HCT116 (cell line): ENCODE data around the gene TEAD1. TPM values are rescaled to one million over a fixed set of nuclear protein-coding genes. Genes with fewer than 3 reads are reported as not detected.

Experiments used
- ATAC-seq: fragments of 200-7000 bp; cut with Tn5 transposase; 2 replicates; pipeline ENCODE4 v1.9.1; 2020; ENCODE audit warnings: mild to moderate bottlenecking, moderate library complexity
- BruUV-seq: library from RNA; stranded (reverse); fragments of 400-500 nt; replicated peaks from 2 replicates; lab custom pipeline; 2021; lab: Mats Ljungman, UMichigan
- CTCF ChIA-PET: fragments of 300-600 bp; sonication (Branson Sonifier 250); formaldehyde crosslinking; loops from one replicate; lab custom pipeline; 2021; ENCODE audit warnings: antibody characterized with exemption; lab: Charles Lee
- POLR2A ChIA-PET: fragments of 300-600, 350-600 bp; sonication (Branson Sonifier 250); formaldehyde crosslinking; loops from one replicate; lab custom pipeline; 2021; ENCODE audit warnings: antibody characterized with exemption; lab: Charles Lee
- RAD21 ChIA-PET, 2 experiments: fragments of 300-600 bp; sonication (Branson Sonifier 250); formaldehyde crosslinking; loops; one replicate each; lab custom pipeline; 2023; ENCODE audit warnings: low total read pairs in 2 of 2; ENCODE audit not compliant: uncharacterized antibody in 2 of 2, unreplicated experiment in 2 of 2, low non-redundant PET in 1 of 2; lab: Charles Lee
- DNase-seq: peaks from one replicate; pipeline ENCODE4 v3.0.0-alpha.2; 2010; ENCODE audit warnings: low read depth, low spot score
- H2AFZ ChIP-seq: fragments of 200-600 bp; shearing (Covaris generic), sonication (generic); 2 replicates; pipeline ENCODE4 v1.6.1; 2017; ENCODE audit warnings: low read depth, mixed run types, mixed read lengths, antibody characterized with exemption, low read length; ENCODE audit not compliant: poor library complexity, severe bottlenecking
- H3K27ac ChIP-seq: 2 replicates; pipeline ENCODE4 v1.5.1; 2012; ENCODE audit warnings: low read depth, low read length
- H3K27me3 ChIP-seq: fragments of 200-600 bp; sonication (generic); 2 replicates; pipeline ENCODE4 v1.6.1; 2016; ENCODE audit warnings: mixed run types, low read length, mixed read lengths; ENCODE audit not compliant: insufficient read depth
- H3K36me3 ChIP-seq, 2 experiments: fragments of 200-500 bp in 1 of 2; fragments of 200-600 bp in 1 of 2; sonication (Bioruptor generic) in 1 of 2; sonication (generic) in 1 of 2; 2 replicates each; pipeline versions ENCODE4 v1.5.1 to v1.6.1; 2014 to 2016; ENCODE audit warnings: low read length in 2 of 2, inconsistent platforms in 1 of 2, mixed read lengths in 1 of 2, mixed run types in 1 of 2; ENCODE audit not compliant: insufficient read depth in 2 of 2, control insufficient read depth in 1 of 2
- H3K4me1 ChIP-seq, 2 experiments: fragments of 200-600 bp in 1 of 2; sonication (generic) in 1 of 2; 2 replicates each; pipeline versions ENCODE4 v1.5.1 to v1.6.1; 2012 to 2017; ENCODE audit warnings: low read length in 2 of 2, inconsistent platforms in 1 of 2, mild to moderate bottlenecking in 1 of 2, mixed read lengths in 1 of 2, mixed run types in 1 of 2, moderate library complexity in 1 of 2; ENCODE audit not compliant: insufficient read depth in 2 of 2, control insufficient read depth in 1 of 2
- H3K4me2 ChIP-seq: fragments of 200-600 bp; sonication (generic); 2 replicates; pipeline ENCODE4 v1.6.1; 2017; ENCODE audit warnings: mixed run types, low read length, mixed read lengths
- H3K4me3 ChIP-seq, 2 experiments: fragments of 200-600 bp in 1 of 2; sonication (generic) in 1 of 2; replicated peaks in 1 of 2; 2 replicates each; pipeline ENCODE4 v1.5.1; 2011 to 2016; ENCODE audit warnings: low read length in 2 of 2, control low read depth in 1 of 2, low read depth in 1 of 2, mild to moderate bottlenecking in 1 of 2, mixed read lengths in 1 of 2, mixed run types in 1 of 2
- H3K79me2 ChIP-seq: fragments of 200-600 bp; sonication (generic); 2 replicates; pipeline ENCODE4 v1.6.1; 2017; ENCODE audit warnings: mild to moderate bottlenecking, mixed run types, low read length, moderate library complexity, mixed read lengths; ENCODE audit not compliant: insufficient read depth
- H3K9ac ChIP-seq: fragments of 200-600 bp; sonication (generic); 2 replicates; pipeline ENCODE4 v1.6.1; 2016; ENCODE audit warnings: low read length, mixed read lengths
- H3K9me2 ChIP-seq: fragments of 200-600 bp; sonication (generic), shearing (Covaris generic); 2 replicates; pipeline ENCODE4 v1.6.1; 2017; ENCODE audit warnings: mixed run types, mild to moderate bottlenecking, moderate library complexity; ENCODE audit not compliant: insufficient read depth
- H3K9me3 ChIP-seq, 2 experiments: fragments of 200-500 bp in 1 of 2; fragments of 200-600 bp in 1 of 2; sonication (Bioruptor generic) in 1 of 2; sonication (generic) in 1 of 2; 2 replicates each; pipeline ENCODE4 v1.6.1; 2014 to 2017; ENCODE audit warnings: low read length in 2 of 2, mixed read lengths in 2 of 2, inconsistent platforms in 1 of 2, low read depth in 1 of 2, mild to moderate bottlenecking in 1 of 2, mixed run types in 1 of 2, moderate library complexity in 1 of 2; ENCODE audit not compliant: control insufficient read depth in 1 of 2, insufficient read depth in 1 of 2
- H4K20me1 ChIP-seq: fragments of 200-600 bp; sonication (generic), shearing (Covaris generic); 2 replicates; pipeline ENCODE4 v1.6.1; 2017; ENCODE audit warnings: mixed run types, mild to moderate bottlenecking, moderate library complexity; ENCODE audit not compliant: insufficient read depth
- CBX3 ChIP-seq: IDR thresholded peaks from 2 replicates; pipeline ENCODE4 v1.6.1; 2012; ENCODE audit warnings: low read depth
- CEBPB ChIP-seq: IDR thresholded peaks from 2 replicates; pipeline ENCODE4 v1.6.1; 2012; ENCODE audit warnings: low read depth
- EGR1 ChIP-seq: IDR thresholded peaks from 2 replicates; pipeline ENCODE4 v1.6.1; 2012; ENCODE audit warnings: low read depth
- ELF1 ChIP-seq: IDR thresholded peaks from 2 replicates; pipeline ENCODE4 v1.6.1; 2012; ENCODE audit warnings: low read depth, borderline replicate concordance
- EZH2 ChIP-seq: fragments of 200-600 bp; sonication (generic); IDR thresholded peaks from 2 replicates; pipeline ENCODE4 v1.6.1; 2017; ENCODE audit warnings: antibody characterized with exemption, mixed run types
- JUND ChIP-seq: IDR thresholded peaks from 2 replicates; pipeline ENCODE4 v1.6.1; 2012
- POLR2A ChIP-seq: IDR thresholded peaks from 2 replicates; pipeline ENCODE4 v1.7.0; 2011; ENCODE audit warnings: borderline replicate concordance; ENCODE audit not compliant: insufficient read depth, insufficient read length; ENCODE audit errors: extremely low read depth
- RAD21 ChIP-seq: IDR thresholded peaks from 2 replicates; pipeline ENCODE4 v1.6.1; 2012; ENCODE audit warnings: low read depth, mild to moderate bottlenecking
- TCF7L2 ChIP-seq: IDR thresholded peaks from 2 replicates; pipeline ENCODE4 v1.7.0; 2011; ENCODE audit warnings: borderline replicate concordance, inconsistent platforms; ENCODE audit not compliant: insufficient read depth, insufficient read length; ENCODE audit errors: extremely low read depth
- YY1 ChIP-seq: IDR thresholded peaks from 2 replicates; pipeline ENCODE4 v1.6.1; 2011; ENCODE audit warnings: low read length, low read depth, moderate library complexity, mild to moderate bottlenecking; ENCODE audit not compliant: insufficient replicate concordance; ENCODE audit errors: extremely low read depth
- ZFX ChIP-seq: fragments of 450-650 bp; IDR thresholded peaks from 2 replicates; pipeline ENCODE4 v1.6.1; 2017
- ZNF274 ChIP-seq: fragments of 200-500 bp; sonication (Bioruptor generic); IDR thresholded peaks from 2 replicates; pipeline ENCODE4 v1.6.1; 2014; ENCODE audit warnings: mild to moderate bottlenecking, low read depth, low read length, inconsistent platforms
- intact Hi-C: fragments of 100-400 bp; cut with micrococcal nuclease; formaldehyde crosslinking; loops from 2 replicates; pipeline ENCODE4 v1.10.0; 2022
- total RNA-seq: library from RNA; stranded (reverse); gene quantifications from one replicate; pipeline ENCODE4 v1.2.1, GENCODE V29; 2021; ENCODE audit not compliant: unreplicated experiment
- TF ChIP-seq, protein P1 (sequence below): IDR thresholded peaks from 2 replicates; pipeline ENCODE4 v1.6.1; 2012; ENCODE audit warnings: low read depth
- TF ChIP-seq, protein P2 (sequence below), 3 experiments: fragments of 200-600 bp in 1 of 3; sonication (generic) in 1 of 3; IDR thresholded peaks in 2 of 3; conservative IDR thresholded peaks in 1 of 3; 2 replicates each; pipeline ENCODE4 v1.5.1; 2012 to 2017; ENCODE audit warnings: low read depth in 2 of 3, low read length in 2 of 3, antibody characterized with exemption in 1 of 3, borderline replicate concordance in 1 of 3, control low read depth in 1 of 3, mild to moderate bottlenecking in 1 of 3, mixed read lengths in 1 of 3, mixed run types in 1 of 3, moderate library complexity in 1 of 3; ENCODE audit not compliant: insufficient read depth in 1 of 3
- TF ChIP-seq, protein P3 (sequence below): IDR thresholded peaks from 2 replicates; pipeline ENCODE4 v1.6.1; 2011; ENCODE audit warnings: mild to moderate bottlenecking, low read length, moderate library complexity; ENCODE audit not compliant: insufficient replicate concordance; ENCODE audit errors: extremely low read depth

TEAD1 gene
- total RNA-seq, 1 experiment from 2014 or later, result 103 TPM

DNA sequence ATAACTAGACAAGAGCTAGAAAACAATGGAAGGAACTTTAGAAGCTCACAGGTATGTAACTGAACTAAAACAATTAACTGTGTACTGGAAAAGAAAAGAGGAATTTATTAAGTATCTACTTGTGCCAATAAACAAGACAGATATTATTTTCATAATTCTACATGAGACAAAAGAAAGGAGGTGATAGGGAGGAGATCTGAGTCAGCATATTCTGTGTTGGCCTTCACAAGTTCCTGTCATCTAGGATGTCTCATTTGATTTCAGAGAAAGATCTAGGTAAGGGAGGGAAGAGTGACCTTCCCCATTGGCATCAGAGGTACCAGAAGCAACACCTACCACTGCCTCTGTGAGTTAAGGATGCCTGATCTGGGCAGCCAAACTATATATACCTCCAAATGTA is 34.8 kb upstream of the TEAD1 start:
- Histone ChIP-seq H2AFZ (no peak overlapping the region), H3K27ac (no peak overlapping the region), H4K20me1 (no peaks in the 10 kb centered on the region), H3K36me3 (no peaks in the 10 kb centered on the region), H3K9me3 (no peaks in the 10 kb centered on the region), H3K9me2 (no peaks in the 10 kb centered on the region), H3K79me2 (no peaks in the 10 kb centered on the region), H3K9ac (no peak overlapping the region), H3K4me3 (no peak overlapping the region), H3K4me2 (no peak overlapping the region), H3K27me3 (no peaks in the 10 kb centered on the region), H3K4me1 (peaks cover 6 to 12% of the 10 kb centered on the region in 2 experiments; a peak in 2 of 4 replicates)
- no TSS peak for BruUV-seq
- ATAC-seq (no peak), DNase-seq (no peak)
- CTCF ChIA-PET, result no interaction called here
- RAD21 ChIA-PET, result no interaction called here
- POLR2A ChIA-PET, result no interaction called here
- TF ChIP-seq, protein P1, sequence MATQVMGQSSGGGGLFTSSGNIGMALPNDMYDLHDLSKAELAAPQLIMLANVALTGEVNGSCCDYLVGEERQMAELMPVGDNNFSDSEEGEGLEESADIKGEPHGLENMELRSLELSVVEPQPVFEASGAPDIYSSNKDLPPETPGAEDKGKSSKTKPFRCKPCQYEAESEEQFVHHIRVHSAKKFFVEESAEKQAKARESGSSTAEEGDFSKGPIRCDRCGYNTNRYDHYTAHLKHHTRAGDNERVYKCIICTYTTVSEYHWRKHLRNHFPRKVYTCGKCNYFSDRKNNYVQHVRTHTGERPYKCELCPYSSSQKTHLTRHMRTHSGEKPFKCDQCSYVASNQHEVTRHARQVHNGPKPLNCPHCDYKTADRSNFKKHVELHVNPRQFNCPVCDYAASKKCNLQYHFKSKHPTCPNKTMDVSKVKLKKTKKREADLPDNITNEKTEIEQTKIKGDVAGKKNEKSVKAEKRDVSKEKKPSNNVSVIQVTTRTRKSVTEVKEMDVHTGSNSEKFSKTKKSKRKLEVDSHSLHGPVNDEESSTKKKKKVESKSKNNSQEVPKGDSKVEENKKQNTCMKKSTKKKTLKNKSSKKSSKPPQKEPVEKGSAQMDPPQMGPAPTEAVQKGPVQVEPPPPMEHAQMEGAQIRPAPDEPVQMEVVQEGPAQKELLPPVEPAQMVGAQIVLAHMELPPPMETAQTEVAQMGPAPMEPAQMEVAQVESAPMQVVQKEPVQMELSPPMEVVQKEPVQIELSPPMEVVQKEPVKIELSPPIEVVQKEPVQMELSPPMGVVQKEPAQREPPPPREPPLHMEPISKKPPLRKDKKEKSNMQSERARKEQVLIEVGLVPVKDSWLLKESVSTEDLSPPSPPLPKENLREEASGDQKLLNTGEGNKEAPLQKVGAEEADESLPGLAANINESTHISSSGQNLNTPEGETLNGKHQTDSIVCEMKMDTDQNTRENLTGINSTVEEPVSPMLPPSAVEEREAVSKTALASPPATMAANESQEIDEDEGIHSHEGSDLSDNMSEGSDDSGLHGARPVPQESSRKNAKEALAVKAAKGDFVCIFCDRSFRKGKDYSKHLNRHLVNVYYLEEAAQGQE, result no peak
- TF ChIP-seq ZNF274, result no peak
- no peak for TF ChIP-seq POLR2A
- no peak for TF ChIP-seq EGR1
- TF ChIP-seq TCF7L2, result no peak
- TF ChIP-seq CEBPB, result no peak
- TF ChIP-seq, protein P2, sequence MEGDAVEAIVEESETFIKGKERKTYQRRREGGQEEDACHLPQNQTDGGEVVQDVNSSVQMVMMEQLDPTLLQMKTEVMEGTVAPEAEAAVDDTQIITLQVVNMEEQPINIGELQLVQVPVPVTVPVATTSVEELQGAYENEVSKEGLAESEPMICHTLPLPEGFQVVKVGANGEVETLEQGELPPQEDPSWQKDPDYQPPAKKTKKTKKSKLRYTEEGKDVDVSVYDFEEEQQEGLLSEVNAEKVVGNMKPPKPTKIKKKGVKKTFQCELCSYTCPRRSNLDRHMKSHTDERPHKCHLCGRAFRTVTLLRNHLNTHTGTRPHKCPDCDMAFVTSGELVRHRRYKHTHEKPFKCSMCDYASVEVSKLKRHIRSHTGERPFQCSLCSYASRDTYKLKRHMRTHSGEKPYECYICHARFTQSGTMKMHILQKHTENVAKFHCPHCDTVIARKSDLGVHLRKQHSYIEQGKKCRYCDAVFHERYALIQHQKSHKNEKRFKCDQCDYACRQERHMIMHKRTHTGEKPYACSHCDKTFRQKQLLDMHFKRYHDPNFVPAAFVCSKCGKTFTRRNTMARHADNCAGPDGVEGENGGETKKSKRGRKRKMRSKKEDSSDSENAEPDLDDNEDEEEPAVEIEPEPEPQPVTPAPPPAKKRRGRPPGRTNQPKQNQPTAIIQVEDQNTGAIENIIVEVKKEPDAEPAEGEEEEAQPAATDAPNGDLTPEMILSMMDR (IDR thresholded peaks at IDR 0.05 in 2 of 3, conservative IDR thresholded peaks at IDR 0.05 in 1 of 3; ENCODE audit: borderline replicate concordance in 1 of 3, insufficient read depth in 1 of 3, low read depth in 2 of 3, low read length in 2 of 3), result no peak
- TF ChIP-seq EZH2, result no peak
- no peak for TF ChIP-seq ZFX
- TF ChIP-seq, protein P3, sequence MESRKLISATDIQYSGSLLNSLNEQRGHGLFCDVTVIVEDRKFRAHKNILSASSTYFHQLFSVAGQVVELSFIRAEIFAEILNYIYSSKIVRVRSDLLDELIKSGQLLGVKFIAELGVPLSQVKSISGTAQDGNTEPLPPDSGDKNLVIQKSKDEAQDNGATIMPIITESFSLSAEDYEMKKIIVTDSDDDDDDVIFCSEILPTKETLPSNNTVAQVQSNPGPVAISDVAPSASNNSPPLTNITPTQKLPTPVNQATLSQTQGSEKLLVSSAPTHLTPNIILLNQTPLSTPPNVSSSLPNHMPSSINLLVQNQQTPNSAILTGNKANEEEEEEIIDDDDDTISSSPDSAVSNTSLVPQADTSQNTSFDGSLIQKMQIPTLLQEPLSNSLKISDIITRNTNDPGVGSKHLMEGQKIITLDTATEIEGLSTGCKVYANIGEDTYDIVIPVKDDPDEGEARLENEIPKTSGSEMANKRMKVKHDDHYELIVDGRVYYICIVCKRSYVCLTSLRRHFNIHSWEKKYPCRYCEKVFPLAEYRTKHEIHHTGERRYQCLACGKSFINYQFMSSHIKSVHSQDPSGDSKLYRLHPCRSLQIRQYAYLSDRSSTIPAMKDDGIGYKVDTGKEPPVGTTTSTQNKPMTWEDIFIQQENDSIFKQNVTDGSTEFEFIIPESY, result no peak
- no peak for TF ChIP-seq RAD21
- TF ChIP-seq JUND, result no peak
- TF ChIP-seq ELF1, result no peak
- no peak for TF ChIP-seq CBX3
- no peak for TF ChIP-seq YY1
- intact Hi-C loops, result no loop called here
